ENCODE measurements around the gene DLD. TPM values are rescaled to one million over a fixed set of nuclear protein-coding genes. Genes with fewer than 3 reads are reported as not detected.

The DLD gene
- total RNA-seq (100 to 1,000 TPM in 8 of 9 donors, 10 to 100 TPM in 1; 72.4 to 616 (median 153) TPM), polyA plus RNA-seq (100 to 1,000 TPM in 1 of 3 donors, 10 to 100 TPM in 2; 21.6 to 372 (median 26.4) TPM)
- long read RNA-seq, donor 1, transcript DLD-201 (14 exons, 3,755 nt): major isoform, 80 of 462 reads
- long read RNA-seq, donor 1, partial matches to known transcripts: 341 of 462 reads
- long read RNA-seq, donor 1, other reads (novel, unspliced or antisense): 38 of 462 reads
- long read RNA-seq, donor 2, transcript DLD-209 (5 exons, 600 nt): minor isoform, 5 of 159 reads
- long read RNA-seq, donor 2, transcript DLD-201 (14 exons, 3,755 nt): major isoform, 59 of 159 reads
- long read RNA-seq, donor 2, partial matches to known transcripts: 85 of 159 reads
- long read RNA-seq, donor 2, other reads (novel, unspliced or antisense): 9 of 159 reads
- long read RNA-seq, donor 3, transcript DLD-209 (5 exons, 600 nt): minor isoform, 5 of 332 reads
- long read RNA-seq, donor 3, transcript DLD-201 (14 exons, 3,755 nt): major isoform, 63 of 332 reads
- long read RNA-seq, donor 3, partial matches to known transcripts: 250 of 332 reads
- long read RNA-seq, donor 3, other reads (novel, unspliced or antisense): 13 of 332 reads
- long read RNA-seq, donor 4, transcript DLD-201 (14 exons, 3,755 nt): major isoform, 207 of 281 reads
- long read RNA-seq, donor 4, partial matches to known transcripts: 65 of 281 reads
- long read RNA-seq, donor 4, other reads (novel, unspliced or antisense): 8 of 281 reads
- long read RNA-seq, donor 5, transcript DLD-201 (14 exons, 3,755 nt): major isoform, 282 of 325 reads
- long read RNA-seq, donor 5, partial matches to known transcripts: 25 of 325 reads
- long read RNA-seq, donor 5, other reads (novel, unspliced or antisense): 16 of 325 reads
- long read RNA-seq, donor 6, transcript DLD-201 (14 exons, 3,755 nt): major isoform, 84 of 126 reads
- long read RNA-seq, donor 6, partial matches to known transcripts: 41 of 126 reads
- long read RNA-seq, donor 6, other reads (novel, unspliced or antisense): 1 of 126 reads
- long read RNA-seq, donor 7, transcript DLD-201 (14 exons, 3,755 nt): major isoform, 25 of 283 reads
- long read RNA-seq, donor 7, partial matches to known transcripts: 159 of 283 reads
- long read RNA-seq, donor 7, other reads (novel, unspliced or antisense): 96 of 283 reads
- long read RNA-seq, donor 8, transcript DLD-201 (14 exons, 3,755 nt): major isoform, 130 of 625 reads
- long read RNA-seq, donor 8, partial matches to known transcripts: 309 of 625 reads
- long read RNA-seq, donor 8, other reads (novel, unspliced or antisense): 183 of 625 reads
- long read RNA-seq, donor 9, transcript DLD-209 (5 exons, 600 nt): minor isoform, 6 of 173 reads
- long read RNA-seq, donor 9, transcript DLD-201 (14 exons, 3,755 nt): major isoform, 85 of 173 reads
- long read RNA-seq, donor 9, partial matches to known transcripts: 76 of 173 reads
- long read RNA-seq, donor 9, other reads (novel, unspliced or antisense): 5 of 173 reads
- long read RNA-seq, donor 10, transcript DLD-201 (14 exons, 3,755 nt): major isoform, 33 of 39 reads
- long read RNA-seq, donor 10, partial matches to known transcripts: 6 of 39 reads
- long read RNA-seq, donor 10, other reads (novel, unspliced or antisense): 0 of 39 reads

- Histone ChIP-seq H3K27me3 (no peaks in the 10 kb centered on the region), H3K9me3 (replicated peaks in 1 of 3) (no peaks in the 10 kb centered on the region), H3K36me3 (replicated peaks in 1 of 2) (peaks cover 0 to 22% of the 10 kb centered on the region in 2 donors), H3K4me1 (replicated peaks in 1 of 2) (peaks cover 7 to 42% of the 10 kb centered on the region in 2 donors), H3K27ac (peak within 1 kb of the TSS; percentile 36 to 100 (median 99)), H3K4me3 (peak within 1 kb of the TSS; percentile 12 to 87 (median 69))
- TF ChIP-seq POLR2A (IDR thresholded peaks at IDR 0.05) (peak; percentile 85 to 87), CTCF (IDR thresholded peaks at IDR 0.05) (no peak)
- WGBS, 4 donors: 0 to 1% (median 1%) methylated on average over 12 to 55 of the region's 55 CpGs
- intact Hi-C loops (cut with DNase I): loop anchor here in 1 of 2 donors (10.0 kb wide), 1 partner anchor 114 kb away; the partner anchor contains the start of gene LAMB1
- peak; percentile 95 to 98 (median 96) for DNase-seq
These were observed at the start of gene DLD for GRCh38 chr7:107890962-107891635. TSS of gene DLD (plus strand) at chr7:107891183. CDS start at chr7:107891251, 68 bp downstream.

- WGBS, 4 donors: 87 to 94% (median 90%) methylated on average over 3 of the region's 3 CpGs
- Histone ChIP-seq H3K27ac (no peak overlapping the region), H3K4me1 (replicated peaks in 1 of 2) (no peaks in the 10 kb centered on the region), H3K36me3 (replicated peaks in 1 of 2) (no peaks in the 10 kb centered on the region), H3K4me3 (no peak overlapping the region), H3K27me3 (peaks cover 18% of the 10 kb centered on the region), H3K9me3 (replicated peaks in 1 of 3) (no peaks in the 10 kb centered on the region)
- intact Hi-C loops (cut with DNase I): no loop called here
- TF ChIP-seq POLR2A (IDR thresholded peaks at IDR 0.05) (no peak), CTCF (IDR thresholded peaks at IDR 0.05) (no peak)
- DNase-seq: no peak
These were observed 48.8 kb upstream of the DLD start for GRCh38 chr7:107842213-107842612.

- no peak for DNase-seq
- TF ChIP-seq POLR2A (IDR thresholded peaks at IDR 0.05): no peak
- no peak for TF ChIP-seq CTCF (IDR thresholded peaks at IDR 0.05)
- no peak overlapping the region for H3K4me3 ChIP-seq
- H3K27ac ChIP-seq: no peak overlapping the region
- H3K36me3 ChIP-seq (replicated peaks in 1 of 2): no peaks in the 10 kb centered on the region
- H3K27me3 ChIP-seq: peaks cover 11% of the 10 kb centered on the region
- no peaks in the 10 kb centered on the region for H3K4me1 ChIP-seq (replicated peaks in 1 of 2)
- 82 to 91% (median 90%) methylated on average over 16 of the region's 16 CpGs for WGBS, 4 donors
- intact Hi-C loops (cut with DNase I): no loop called here
- H3K9me3 ChIP-seq (replicated peaks in 1 of 3): no peaks in the 10 kb centered on the region
These were observed 47.8 kb upstream of the DLD start for GRCh38 chr7:107843184-107843583.
